ENCODE data around the gene ARHGAP9. TPM values are rescaled to one million over a fixed set of nuclear protein-coding genes. Genes with fewer than 3 reads are reported as not detected.
"Not testable (repeated sequence)": the region's sequence is repeated elsewhere in the genome, so short reads cannot be mapped to it uniquely, and the experiment has no call there.

Gene ARHGAP9
- total RNA-seq, 2 donors from 2014 or later, result 3.4 to 4.2 TPM

DNA sequence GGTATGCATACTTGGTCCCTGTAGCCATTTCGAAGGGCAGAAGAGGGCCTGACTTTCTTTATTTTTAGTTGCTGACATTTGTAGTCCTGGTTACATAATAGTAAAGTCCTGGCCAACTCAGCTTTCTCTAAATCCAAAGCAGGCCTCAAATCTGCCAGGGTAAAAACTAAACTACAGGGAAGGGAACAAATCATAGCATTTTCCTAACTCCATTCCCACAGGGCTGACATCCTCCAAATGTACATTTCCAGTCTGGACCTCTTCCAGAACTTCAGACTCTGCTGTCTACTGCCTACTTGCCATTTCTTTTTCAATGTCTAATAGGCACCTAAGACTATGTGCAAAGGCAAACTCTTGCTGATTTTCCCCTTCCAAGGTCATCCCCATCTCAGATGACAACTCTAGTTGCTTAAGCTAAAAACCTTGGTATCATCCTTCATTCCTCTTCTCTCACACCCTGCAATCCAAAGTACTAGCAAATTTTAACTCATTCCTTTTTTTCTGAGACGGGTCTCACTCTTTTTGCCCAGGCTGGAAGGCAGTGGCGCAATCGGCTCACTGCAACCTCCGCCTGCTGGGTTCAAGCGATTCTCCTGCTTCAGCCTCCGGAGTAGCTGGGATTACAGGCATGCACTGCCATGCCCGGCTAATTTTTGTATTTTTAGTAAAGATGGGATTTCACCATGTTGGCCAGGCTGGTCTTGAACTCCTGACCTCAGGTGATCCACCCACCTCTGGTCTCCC lies 38.7 kb upstream of the ARHGAP9 start:
- H3K36me3 ChIP-seq, result peaks cover 41% of the 10 kb centered on the region
- H3K4me1 ChIP-seq, result peaks cover 0 to 48% of the 10 kb centered on the region in 2 donors
- peak overlapping the region; percentile 97 to 100 for H3K27ac ChIP-seq
- peak overlapping the region; percentile 93 to 98 for H3K4me3 ChIP-seq
- TF ChIP-seq, protein P1, sequence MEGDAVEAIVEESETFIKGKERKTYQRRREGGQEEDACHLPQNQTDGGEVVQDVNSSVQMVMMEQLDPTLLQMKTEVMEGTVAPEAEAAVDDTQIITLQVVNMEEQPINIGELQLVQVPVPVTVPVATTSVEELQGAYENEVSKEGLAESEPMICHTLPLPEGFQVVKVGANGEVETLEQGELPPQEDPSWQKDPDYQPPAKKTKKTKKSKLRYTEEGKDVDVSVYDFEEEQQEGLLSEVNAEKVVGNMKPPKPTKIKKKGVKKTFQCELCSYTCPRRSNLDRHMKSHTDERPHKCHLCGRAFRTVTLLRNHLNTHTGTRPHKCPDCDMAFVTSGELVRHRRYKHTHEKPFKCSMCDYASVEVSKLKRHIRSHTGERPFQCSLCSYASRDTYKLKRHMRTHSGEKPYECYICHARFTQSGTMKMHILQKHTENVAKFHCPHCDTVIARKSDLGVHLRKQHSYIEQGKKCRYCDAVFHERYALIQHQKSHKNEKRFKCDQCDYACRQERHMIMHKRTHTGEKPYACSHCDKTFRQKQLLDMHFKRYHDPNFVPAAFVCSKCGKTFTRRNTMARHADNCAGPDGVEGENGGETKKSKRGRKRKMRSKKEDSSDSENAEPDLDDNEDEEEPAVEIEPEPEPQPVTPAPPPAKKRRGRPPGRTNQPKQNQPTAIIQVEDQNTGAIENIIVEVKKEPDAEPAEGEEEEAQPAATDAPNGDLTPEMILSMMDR (IDR thresholded peaks at IDR 0.05), result no peak
- no peaks in the 10 kb centered on the region for H3K27me3 ChIP-seq
- H3K9me3 ChIP-seq, result no peaks in the 10 kb centered on the region
- no peak for DNase-seq (ENCODE audit: low spot score)

DNA sequence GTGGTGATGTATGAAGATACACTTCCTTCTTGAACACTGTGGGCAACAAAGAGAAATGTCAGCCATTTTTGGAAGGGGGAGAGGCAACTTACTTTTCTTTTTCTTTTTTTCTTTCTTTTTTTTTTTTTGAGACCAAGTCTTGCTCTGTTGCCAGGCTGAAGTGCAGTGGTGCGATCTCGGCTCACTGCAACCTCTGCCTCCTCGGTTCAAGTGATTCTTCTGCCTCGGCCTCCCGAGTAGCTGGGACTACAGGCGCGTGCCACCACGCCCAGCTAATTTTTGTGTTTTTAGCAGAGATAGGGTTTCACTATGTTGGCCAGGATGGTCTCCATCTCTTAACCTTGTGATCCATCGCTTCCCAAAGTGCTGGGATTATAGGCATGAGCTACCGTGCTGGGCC lies 38.1 kb upstream of the ARHGAP9 start:
- H3K27me3 ChIP-seq; DNase-seq (ENCODE audit: low spot score); H3K9me3 ChIP-seq: not testable (repeated sequence)
- H3K27ac ChIP-seq, result peak overlapping the region; percentile 97 to 100
- H3K4me1 ChIP-seq, result peaks cover 0 to 46% of the 10 kb centered on the region in 2 donors
- peaks cover 47% of the 10 kb centered on the region for H3K36me3 ChIP-seq
- H3K4me3 ChIP-seq, result peak overlapping the region; percentile 93 to 98

DNA sequence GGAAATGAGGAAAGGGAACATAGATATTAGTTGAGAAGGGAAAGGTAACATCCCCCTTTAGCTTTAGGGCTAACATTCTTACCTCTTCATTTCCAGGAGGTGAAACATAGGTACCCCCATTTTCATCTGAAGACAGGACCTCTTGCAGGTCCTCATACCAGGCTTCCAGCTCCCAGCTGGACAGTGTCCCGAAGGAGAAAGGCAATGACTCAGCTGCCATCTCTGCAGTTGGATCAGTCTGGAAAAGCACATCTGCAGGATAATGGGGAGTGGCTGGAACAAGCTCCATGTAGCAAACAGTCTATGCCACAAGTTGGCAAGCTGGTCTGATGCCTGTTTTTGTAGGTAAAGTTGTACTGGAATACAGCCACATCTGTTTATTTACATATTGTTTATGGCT lies 37.5 kb upstream of the ARHGAP9 start:
- peaks cover 52% of the 10 kb centered on the region for H3K36me3 ChIP-seq
- H3K4me1 ChIP-seq, result peaks cover 0 to 45% of the 10 kb centered on the region in 2 donors
- DNase-seq (ENCODE audit: low spot score), result no peak

DNA sequence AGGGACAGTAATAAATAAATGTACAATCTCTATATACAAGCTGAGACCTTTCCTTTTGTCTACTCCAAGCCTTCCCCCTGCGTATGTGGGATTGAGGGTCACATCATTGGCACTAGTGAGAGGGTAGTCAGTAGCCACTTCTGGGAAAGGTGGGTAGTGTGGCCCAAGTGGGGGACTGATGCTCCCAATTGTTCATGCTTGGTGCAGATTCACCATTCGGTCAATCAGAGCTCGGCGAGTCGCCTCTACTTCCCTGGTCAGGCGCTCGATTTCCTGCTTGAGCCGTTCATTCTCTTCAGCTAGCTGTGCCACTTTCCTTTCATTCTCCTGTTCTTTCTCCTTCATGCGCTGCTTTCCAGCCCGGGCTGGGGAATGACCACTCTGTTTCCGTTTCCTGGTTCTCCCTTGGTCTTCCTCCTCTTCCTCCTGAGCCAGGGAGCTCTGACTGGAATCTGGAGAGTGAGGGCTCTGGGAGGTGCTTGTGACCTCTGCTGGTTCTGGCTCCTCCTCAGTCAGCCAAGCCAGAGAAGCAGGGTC lies 37.0 kb upstream of the ARHGAP9 start:
- peaks cover 56% of the 10 kb centered on the region for H3K36me3 ChIP-seq
- H3K27me3 ChIP-seq, result no peaks in the 10 kb centered on the region
- TF ChIP-seq, protein P1 (IDR thresholded peaks at IDR 0.05), result no peak
- H3K9me3 ChIP-seq, result no peaks in the 10 kb centered on the region
- H3K4me1 ChIP-seq, result peaks cover 0 to 40% of the 10 kb centered on the region in 2 donors
- H3K27ac ChIP-seq, result peak overlapping the region; percentile 97 to 100
- DNase-seq (ENCODE audit: low spot score), result no peak
- no peak overlapping the region for H3K4me3 ChIP-seq

More for the DNA sequence above, 37.5 kb upstream of the ARHGAP9 start:
- Histone ChIP-seq H3K9me3 (no peaks in the 10 kb centered on the region), H3K4me3 (no peak overlapping the region), H3K27ac (peak overlapping the region; percentile 97 to 100), H3K27me3 (no peaks in the 10 kb centered on the region)
- TF ChIP-seq, protein P1 (IDR thresholded peaks at IDR 0.05), result no peak

DNA sequence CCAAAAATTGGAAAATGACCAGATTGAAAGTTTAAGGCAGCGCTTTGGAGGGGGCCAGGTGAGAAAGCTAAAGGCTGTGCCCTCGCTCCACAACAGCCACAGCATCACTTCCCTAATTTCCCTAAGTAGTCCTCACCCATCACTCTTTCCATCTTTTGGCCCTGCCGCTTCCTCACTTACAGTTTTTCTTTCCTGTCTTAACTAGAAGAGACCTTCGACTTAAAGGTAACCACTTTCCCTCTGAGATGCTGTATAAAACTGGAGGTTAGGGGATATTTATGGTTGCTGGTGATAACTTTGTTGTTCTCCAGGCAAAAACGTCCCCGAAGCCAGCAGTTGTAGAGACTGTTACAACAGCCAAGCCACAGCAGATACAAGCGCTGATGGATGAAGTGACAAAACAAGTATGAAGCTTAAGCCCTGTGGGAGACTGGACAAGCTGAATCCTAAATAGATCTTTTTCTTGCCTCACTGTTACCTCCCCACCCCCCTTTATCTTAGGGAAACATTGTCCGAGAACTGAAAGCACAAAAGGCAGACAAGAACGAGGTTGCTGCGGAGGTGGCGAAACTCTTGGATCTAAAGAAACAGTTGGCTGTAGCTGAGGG lies 36.4 kb upstream of the ARHGAP9 start:
- Histone ChIP-seq H3K4me3 (no peak overlapping the region), H3K27me3 (no peaks in the 10 kb centered on the region), H3K36me3 (peaks cover 63% of the 10 kb centered on the region), H3K4me1 (peaks cover 0 to 33% of the 10 kb centered on the region in 2 donors), H3K27ac (peak overlapping the region in 1 of 2 donors; percentile 100), H3K9me3 (no peaks in the 10 kb centered on the region)
- TF ChIP-seq, protein P1 (IDR thresholded peaks at IDR 0.05), result no peak
- DNase-seq (ENCODE audit: low spot score), result no peak

DNA sequence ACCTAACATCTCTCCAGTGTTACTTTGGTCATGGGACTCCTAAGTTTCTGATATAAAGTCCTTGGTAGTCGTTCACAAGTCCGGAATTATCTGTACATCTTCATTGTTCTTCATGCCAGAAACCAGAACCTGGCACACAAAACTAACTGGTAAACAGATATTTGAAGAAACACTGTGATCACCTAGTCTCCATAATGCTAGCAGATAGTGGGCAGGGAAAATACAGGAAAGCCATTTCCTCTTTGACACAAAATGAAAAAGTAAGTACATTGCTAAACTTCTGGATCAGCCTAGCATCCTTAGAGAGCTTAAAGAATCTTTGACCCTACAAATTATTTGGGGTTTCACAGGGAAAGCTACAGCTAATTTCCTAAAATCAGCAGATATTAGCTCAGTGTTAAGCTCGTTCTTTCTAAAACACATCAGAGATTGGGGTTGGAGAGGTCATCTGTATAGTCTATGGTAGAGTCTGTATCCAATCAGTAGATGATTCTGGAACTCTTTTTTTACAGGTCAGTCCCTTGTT lies 35.8 kb upstream of the ARHGAP9 start:
- Histone ChIP-seq H3K36me3 (peaks cover 63% of the 10 kb centered on the region), H3K27me3 (no peaks in the 10 kb centered on the region), H3K4me3 (no peak overlapping the region), H3K27ac (no peak overlapping the region), H3K4me1 (peaks cover 0 to 29% of the 10 kb centered on the region in 2 donors), H3K9me3 (no peaks in the 10 kb centered on the region)
- no peak for DNase-seq (ENCODE audit: low spot score)
- TF ChIP-seq, protein P1 (IDR thresholded peaks at IDR 0.05), result no peak
